CD1c-positive myeloid dendritic cell (primary cell): ENCODE results near the gene RGS7.
"Not testable (repeated sequence)": the region's sequence is repeated elsewhere in the genome, so short reads cannot be mapped to it uniquely, and the experiment has no call there.

Source experiments
- DNase-seq: peaks from one replicate; pipeline ENCODE4 v3.0.0-alpha.2; 2016; ENCODE audit errors: extremely low spot score

Gene RGS7

DNA sequence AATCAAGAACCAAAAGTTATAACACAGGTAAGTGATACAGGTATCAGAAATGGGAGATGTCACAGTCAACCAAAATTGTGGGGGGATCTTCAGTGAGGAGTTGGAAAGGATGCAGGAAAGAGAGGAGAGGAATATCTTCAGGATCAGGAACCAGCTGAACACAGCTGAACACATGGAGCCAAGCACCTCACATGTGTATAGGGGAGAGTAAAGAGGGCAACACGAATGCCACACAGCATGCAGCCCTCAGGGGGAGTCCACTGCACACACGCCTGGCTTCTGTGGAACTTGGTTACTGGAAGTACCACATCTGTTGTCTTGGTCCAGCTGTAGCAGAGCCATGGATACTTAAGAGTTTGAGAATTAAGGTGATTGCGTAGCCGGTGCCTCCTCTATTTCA, 218.8 kb downstream of the RGS7 start:
- DNase-seq: no peak

DNA sequence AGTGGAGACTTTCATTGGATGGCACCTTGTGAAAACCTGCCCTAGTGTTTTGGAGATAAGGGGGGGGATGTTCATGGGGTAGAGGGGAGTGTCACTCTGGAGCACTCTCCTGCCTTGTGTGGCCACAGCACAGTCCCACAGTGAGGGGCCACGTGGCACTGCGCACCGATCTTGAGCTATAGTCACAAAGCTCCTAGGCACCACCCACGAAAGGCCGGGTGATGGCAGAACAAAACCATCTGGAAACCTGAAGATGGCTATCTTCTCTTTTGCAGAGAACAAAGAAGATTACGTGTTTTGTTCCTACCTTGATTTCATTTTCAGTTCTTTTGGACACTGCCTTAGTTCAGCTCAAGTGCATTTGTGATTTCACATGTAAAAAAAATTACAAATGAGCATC, 220.6 kb downstream of the RGS7 start:
- no peak for DNase-seq

DNA sequence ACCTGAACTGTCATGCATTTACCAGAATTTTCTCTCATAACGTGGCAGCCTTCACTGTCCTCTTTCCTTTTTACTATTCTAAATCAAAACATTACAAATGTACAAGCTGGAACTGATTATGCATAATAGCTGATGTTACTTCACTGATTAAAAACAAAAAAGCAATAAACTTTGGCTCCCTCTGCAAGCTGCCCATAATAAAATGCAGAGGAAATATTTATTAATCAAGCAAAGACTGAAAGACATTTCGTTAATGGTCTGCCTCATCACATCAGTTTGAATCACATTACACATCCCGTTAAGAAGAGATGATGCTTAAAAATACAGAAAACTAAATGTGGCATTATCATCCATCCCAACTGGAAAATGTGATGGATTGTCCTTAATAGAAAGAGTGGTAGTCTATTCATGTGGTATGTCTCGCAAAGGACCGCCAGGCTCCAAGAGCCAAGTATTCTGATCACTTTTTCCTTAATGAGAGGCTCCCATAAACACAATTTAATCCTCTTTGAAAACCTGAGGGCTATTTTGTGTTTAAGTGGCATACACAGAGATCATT, 225.3 kb downstream of the RGS7 start:
- DNase-seq: no peak

DNA sequence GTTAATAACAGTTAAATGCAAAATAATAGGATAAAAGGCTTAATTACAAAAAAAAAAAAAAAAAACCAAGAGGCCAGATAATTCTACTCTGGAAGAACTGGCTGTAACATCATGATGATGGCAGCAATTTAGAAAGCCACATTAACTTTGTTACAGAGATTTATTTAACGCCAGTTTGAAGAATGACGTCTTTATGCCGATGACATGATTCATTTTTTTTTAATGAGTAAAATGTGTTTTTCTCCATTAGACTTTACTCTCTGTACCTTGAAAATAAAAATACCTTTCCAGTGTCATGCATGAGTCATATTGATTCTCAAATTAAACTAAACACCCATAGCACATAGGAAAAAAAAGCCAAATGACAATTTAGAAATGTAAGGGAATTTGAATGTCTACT, 226.1 kb downstream of the RGS7 start:
- no peak for DNase-seq

DNA sequence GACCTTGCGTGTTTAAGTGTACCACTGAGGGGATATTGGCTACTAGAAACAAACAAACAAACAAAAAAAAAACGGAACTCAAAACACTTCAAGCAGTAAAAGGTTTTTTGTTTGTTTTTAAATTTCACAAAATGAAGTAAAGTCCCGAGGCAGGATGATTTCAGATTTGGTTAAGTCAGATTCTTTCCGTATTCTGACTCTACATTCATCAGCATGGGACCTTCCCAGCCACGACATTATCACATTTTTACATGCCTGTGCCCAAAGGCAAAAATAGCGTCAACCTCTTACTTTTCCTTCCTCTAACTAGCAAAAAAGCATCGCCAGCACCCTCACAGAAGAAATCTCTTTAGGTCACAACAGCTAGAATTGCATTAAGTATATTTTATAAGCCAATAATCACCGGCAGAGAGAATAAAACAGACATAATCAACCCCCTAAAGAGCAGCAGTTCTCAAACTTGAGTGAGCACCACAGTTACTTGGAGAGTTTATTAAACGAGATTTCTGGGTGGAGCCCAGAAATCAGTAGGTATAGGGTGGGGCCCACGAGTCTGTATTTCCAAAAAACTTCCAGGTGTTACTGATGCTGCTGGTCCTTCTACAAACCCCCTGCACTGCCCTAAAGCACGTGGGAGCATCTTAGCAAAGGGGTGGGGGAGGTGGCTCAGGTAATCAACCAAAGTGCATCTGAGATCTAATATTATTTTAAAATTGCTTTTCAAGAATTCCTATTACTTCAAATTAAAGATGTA, 227.6 kb downstream of the RGS7 start:
- DNase-seq: no peak

DNA sequence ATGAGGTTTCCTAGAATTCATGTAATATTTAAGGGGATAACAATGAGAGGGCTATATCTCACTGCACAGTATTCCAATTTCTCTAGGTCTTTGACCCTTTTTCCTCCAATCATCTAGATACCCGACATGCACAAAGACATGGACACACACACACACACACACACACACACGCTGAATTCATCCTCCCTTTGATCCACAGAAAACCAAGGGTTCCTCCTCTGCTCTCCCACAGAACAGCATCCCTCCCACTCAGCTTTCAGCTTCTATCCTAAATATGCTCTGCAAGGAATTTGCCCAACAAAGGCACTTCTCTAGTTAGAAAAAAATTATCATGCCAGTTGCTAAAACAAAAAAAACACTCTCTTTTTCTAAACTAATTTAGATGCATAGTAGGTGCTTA, 231.7 kb downstream of the RGS7 start:
- DNase-seq: no peak

DNA sequence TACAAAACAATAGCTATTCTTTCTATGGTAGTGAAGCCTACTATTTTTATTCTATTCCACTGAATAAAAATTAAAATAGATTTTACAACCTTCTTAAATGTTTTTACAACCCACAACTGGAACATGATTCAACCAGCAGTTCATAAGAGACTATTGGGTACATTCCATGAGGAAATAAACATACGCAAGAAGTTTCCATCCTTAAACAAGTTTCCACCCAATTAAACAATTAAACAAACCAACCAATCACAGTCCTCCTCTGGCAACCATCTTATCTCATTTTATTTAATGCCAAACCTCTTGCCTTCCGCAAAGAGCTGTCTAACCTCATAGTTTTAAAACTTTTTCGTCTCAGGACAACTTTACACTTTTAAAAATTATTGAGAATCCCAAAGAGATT, 239.0 kb downstream of the RGS7 start:
- no peak for DNase-seq

DNA sequence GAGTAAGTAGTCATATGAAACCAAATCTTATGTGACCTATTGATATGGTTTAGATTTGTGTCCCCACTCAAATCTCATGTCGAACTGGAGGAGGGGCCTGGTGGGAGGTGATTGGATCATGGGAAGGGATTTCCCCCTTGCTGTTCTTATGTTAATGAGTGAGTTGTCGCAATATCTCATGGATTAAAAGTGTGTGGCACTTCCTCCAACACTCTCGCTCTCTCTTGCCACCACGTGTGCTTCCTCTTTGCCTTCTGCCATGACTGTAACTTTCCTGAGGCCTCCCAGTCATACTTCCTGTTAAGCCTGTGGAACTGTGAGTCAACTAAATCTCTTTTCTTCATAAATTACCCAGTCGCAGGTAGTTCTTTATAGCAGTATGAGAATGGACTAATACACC, 241.2 kb downstream of the RGS7 start:
- DNase-seq: no peak

DNA sequence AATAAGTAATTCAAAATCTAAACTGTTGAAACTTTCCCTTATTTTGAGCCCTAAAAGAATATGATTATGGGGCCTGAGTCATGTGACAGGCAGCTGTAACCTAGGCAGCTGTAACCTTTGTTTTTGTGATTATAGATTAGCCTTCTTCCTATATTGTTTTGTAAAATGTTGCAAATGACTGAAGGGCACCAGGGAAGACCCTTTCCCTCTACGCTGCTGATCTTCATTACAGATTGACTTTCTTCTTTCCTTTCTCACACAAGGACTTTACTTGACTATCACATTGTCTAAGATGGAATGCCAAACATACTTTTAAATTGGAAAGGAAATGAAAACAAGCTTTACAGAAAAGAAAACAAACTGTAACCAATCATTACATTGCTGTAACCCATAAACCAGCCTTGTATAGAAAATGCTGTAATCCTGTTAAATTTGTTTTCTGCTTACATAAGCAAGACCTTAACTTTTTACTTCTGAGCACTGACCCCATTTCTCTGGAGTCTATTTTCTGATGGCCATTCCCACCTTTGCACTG, 242.2 kb downstream of the RGS7 start:
- DNase-seq: no peak

DNA sequence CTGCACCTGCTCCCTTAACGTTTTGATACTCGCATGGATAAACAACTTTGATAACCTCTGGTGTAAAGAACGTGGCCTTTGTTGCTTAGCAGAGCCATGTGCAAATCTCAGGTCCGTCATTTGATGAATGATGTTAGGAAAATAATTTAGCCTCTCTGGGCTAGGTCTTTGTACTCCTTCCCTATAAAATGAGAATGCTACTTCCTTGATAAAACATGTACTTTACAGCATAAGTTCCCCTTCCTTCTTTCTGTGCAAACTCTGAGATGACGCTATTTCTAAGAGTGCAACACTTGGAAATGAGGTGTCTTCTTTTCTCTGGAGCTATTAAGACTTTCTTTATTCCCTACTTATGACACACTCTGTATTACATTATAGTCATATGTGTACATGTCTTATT, 243.4 kb downstream of the RGS7 start:
- DNase-seq: no peak

DNA sequence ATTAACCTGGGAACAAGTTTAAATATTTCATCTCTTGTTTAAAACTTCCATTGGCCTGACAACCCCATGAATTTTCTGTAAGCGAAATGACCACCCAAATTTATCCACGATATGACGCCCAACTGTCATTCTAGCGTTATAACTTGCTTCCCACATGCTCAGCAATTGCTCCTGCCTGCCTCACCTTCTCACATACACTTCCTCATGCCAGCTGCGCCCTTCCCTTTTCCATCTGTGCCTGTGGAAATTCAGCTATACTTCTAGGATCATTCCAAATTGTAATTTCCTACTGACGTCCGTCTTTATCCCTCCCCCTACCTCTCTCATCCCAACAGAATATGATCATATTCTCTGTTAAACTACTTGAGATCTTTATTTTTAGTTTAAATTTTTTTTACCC, 248.0 kb downstream of the RGS7 start:
- no peak for DNase-seq

DNA sequence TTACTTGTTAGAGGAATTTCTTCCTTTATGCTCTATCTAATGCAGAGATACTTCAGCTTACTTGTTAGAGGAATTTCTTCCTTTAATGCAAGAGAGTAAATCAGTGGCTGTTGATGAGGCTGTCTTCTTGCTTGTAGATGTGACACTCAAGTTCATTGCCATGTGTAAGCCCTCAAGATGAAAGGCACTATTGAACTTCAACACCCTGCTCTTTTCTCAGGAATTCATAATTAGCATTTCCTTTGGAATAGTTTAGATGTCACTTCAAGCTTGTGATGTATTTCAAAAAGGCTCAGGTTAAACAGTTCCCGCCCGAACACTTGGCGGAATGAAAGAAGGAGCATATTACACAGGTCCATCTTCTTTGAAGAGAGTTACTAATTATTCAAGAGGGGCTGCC, 251.9 kb downstream of the RGS7 start:
- no peak for DNase-seq

DNA sequence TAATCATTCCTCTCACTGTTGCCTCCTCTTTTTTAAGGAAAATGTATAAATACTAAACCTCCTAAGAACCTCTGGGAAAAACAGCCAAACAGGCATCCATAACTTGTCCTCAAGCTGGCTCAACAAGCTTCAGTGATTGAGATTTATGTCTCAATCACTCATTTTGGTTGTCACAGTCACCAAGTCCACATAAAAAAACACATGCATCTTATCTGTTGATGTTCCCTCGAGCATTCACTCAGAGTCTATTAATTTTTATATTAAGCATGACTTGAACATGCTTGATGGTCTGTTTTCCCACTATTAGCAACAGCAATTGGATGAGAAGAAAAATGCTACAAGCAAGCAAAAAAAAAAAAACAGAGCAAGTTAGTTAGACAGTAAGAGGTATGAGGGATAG, 254.3 kb downstream of the RGS7 start:
- no peak for DNase-seq

DNA sequence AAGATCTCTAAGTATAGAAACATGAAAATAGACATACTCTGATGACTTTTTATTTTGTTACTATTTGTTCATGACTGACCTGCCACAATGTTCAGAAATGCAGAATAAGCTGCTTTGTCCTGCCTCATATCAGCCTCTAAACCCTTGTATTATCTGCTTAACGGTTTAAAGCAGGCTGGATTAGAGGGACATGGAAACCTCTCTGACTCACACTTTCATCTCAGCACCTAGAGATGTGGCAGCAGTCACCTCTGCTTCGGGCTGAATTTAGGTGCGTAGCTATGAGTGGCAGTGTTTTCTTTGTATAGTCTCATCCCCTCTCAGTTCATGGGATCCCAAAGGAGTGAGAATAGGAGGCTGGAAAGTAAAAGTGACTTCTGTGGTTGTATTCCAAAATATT, 255.4 kb downstream of the RGS7 start:
- DNase-seq: no peak

DNA sequence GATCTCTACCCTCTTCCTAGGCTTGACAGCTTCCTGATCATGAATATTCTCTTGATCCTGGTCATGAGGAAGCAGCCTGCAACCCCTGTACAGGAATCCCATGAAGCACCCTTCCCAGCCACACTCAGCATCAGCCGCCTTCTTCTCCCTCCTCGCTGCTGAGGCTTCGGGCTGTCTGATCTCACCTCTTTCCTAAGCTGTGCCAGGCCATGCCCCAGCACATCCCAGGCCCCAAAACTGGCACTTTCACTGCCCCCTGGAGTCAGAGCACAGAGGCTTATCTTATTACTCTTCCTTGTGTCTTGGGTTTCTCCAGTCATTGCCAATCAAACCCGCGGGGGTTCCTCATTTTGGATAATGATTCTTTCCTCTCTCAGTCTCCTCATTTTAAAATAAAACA, 259.5 kb downstream of the RGS7 start:
- no peak for DNase-seq

DNA sequence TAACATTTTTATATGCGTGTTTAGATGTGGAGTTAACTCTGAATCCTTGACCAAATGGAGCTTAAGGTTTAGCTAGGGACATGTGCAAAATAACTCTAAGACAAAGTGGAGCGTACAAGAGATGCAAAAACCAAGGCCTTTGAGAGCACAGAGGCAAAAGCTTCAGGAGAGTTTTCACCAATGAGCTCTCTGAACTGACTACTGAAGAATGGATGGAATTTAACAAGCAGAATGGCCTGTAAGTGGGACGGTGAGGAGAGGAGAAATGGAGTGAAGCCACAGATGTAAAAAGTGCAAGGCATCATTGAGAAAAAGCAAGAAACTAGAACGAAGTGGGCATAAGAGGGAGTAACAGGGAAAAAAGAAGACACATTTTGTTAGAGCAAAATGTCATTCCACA, 260.0 kb downstream of the RGS7 start:
- DNase-seq: no peak

DNA sequence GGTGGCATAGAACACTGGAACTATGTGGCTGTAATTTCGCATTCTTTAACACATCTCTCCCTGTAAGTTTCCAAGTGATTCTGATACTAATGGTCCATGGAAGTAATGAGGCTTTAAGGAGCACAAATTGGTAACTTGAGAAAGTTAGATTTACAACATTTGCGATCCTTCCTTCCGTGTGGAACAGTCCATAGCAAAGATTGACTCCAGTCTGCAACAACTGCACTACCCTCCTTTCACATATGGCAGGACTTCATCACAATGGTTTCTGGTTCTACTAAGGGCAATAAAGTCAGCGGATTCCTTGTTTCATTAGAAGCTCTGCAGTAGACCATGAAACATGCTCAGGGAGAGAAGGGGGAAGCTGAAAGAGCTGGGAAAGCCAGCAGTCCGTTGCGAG, 261.2 kb downstream of the RGS7 start:
- DNase-seq: no peak

DNA sequence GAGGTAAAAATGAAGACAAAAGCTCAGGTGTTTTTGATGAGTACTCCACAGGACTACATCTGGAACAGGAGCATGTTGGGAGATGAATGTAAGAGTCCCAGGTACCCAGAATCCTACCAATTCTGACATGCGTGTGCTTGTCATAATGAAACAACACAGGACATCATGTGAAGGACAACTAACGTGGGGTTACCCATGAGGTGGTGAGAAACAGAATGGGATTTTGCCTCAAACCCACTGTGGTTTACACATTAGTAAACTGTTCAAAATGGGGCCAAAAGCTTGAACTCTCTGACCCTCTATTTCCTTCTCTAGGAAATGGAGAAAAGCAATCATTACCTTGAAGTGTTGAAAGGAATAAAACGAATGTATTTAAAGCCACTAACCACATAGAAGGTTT, 266.2 kb downstream of the RGS7 start:
- no peak for DNase-seq

DNA sequence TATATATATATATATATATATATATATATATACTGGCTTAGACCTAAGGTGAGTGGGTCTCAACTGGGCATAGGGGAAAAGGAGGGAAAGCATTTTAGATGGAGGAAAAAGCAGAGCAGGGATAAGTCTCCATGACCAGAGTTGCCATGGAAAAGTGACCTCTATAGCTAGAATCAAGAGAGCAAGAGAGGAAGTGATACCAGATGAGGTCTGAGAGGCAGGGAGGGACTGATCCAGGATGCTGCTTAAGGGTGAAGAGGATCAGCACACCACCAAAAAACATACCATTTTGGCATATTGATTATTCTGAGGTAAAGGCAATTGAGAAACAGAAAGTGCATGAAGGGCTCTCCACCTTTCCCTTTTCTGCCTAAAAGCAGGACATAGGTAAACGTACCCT, 267.9 kb downstream of the RGS7 start:
- not testable (repeated sequence) for DNase-seq

DNA sequence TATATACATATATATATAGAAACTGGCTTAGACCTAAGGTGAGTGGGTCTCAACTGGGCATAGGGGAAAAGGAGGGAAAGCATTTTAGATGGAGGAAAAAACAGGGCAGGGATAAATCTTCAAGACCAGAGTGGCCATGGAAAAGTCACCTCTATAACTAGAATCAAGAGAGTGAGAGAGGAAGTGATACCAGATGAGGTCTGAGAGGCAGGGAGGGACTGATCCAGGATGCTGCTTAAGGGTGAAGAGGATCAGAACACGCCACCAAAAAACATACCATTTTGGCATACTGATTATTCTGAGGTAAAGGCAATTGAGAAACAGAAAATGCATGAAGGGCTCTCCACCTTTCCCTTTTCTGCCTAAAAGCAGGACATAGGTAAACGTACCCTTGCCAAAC, 268.9 kb downstream of the RGS7 start:
- DNase-seq: not testable (repeated sequence)

DNA sequence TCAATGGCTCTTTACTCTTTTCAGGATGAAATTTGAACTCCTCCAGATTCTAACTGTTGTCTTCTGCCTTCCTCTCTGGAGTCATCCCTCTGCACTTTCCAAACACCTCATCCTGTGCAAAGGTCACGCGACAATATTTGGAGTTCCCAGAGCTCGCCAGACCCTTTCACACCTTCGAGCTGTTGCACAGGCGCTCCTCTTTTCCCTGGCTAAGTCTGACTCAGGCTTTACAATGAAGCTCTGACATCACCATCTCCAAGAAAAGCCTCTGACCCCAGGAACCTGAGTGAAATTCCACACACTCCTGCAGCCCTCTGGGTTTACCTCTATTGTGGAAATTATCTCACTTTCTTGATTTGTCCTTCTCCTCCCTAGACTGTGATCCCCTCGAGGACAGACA, 270.3 kb downstream of the RGS7 start:
- no peak for DNase-seq

DNA sequence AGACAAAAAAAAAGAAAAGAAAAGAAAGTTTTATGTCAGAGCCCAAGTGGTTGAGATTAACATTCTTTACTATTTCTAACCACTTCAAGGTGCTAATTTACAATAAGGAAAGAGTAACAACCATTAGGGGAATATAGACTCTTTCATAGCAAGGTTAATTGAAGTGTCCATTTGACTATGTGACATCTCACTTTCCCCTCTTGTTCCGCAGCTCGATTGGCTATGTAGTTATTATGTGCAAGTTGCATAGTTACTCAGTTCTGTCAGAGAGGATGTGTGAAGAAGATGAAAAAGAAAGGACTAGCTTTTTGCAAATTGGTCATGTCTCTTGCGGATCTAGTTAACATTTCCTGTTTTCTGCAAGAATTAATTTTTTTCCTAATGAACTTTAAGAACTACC, 273.7 kb downstream of the RGS7 start:
- no peak for DNase-seq

DNA sequence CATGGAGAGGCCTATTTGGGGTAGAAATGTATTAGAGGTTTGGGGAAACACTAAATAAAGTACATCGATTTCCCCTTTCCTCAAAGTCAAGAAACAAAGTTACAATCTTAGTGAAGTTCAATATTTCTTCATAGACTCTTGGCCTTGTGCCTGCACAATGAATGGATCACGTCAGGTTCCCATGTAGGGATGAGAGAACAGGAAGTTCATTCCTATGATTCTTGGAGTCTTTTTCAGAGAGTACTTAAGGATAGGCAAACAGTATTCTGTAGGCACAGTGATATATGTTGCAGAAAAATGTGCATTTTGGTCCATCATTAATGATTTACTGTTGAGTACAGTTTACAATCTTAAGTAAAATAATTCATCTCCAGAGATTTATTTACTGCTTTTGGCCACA, 275.5 kb downstream of the RGS7 start:
- DNase-seq: no peak

DNA sequence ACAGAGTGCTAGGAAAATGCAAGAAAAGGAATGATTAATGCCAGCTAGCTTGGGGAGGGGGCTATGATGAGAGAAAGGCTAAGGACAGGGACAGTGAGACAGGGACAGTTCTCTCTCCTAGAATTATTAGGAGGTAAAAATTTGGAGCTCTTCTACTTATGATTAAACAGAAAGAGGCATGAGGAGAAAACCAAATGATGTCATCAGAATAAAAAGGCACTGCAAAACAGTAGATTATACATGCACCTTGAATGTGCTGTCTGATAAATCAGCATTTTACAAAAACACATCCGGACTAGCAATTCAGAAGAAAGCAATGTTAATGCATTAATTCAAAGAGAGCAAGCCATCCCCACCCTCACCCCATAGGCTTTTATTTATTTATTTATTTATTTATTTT, 277.5 kb downstream of the RGS7 start:
- DNase-seq: no peak
